ENCODE data around the gene MRPL51.

DNA sequence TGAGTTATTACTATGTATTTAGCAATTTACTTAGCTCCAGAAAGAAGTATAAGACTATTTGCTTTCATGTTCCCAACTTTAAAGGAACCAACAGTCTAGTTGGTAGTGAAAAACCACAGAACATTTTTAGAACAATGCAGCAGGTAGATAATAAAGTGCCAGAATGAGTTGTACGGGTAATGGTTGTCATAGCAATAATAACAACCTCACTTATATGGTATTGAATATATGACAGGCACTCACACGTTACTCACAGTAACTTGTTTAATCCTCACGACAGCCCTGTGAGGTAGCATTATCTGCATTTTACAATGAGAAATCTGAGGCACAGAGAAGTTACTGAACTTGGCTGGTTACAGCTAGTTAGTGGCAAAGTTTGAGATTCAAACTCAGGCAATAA, 30.6 kb upstream of the MRPL51 start:
- TF ChIP-seq EZH2 (IDR thresholded peaks at IDR 0.05; ENCODE audit: insufficient read depth, poor library complexity, severe bottlenecking) (no peak), EZH2phosphoT487 (IDR thresholded peaks at IDR 0.05; ENCODE audit: insufficient read depth, low read depth) (no peak)
